Ishikawa (cell line): ENCODE measurements around the gene MYCBPAP.

Experiments
- CEBPB ChIP-seq: IDR thresholded peaks from 2 replicates; pipeline ENCODE4 v1.6.1; 2012
- CREB1 ChIP-seq: IDR thresholded peaks from 2 replicates; pipeline ENCODE4 v1.6.1; 2012; ENCODE audit warnings: low read depth
- EGR1 ChIP-seq: IDR thresholded peaks from 2 replicates; pipeline ENCODE4 v1.6.1; 2012
- EP300 ChIP-seq: IDR thresholded peaks from 2 replicates; pipeline ENCODE4 v1.6.1; 2012; ENCODE audit warnings: borderline replicate concordance
- FOXM1 ChIP-seq: IDR thresholded peaks from 2 replicates; pipeline ENCODE4 v1.6.1; 2012; ENCODE audit warnings: low read depth, borderline replicate concordance
- NFIC ChIP-seq: IDR thresholded peaks from 2 replicates; pipeline ENCODE4 v1.6.1; 2012
- RAD21 ChIP-seq: IDR thresholded peaks from 2 replicates; pipeline ENCODE4 v1.6.1; 2012; ENCODE audit warnings: low read depth
- TAF1 ChIP-seq: IDR thresholded peaks from 2 replicates; pipeline ENCODE4 v1.6.1; 2012; ENCODE audit warnings: low read depth, mild to moderate bottlenecking
- TCF12 ChIP-seq: IDR thresholded peaks from 2 replicates; pipeline ENCODE4 v1.6.1; 2012; ENCODE audit warnings: low read depth
- TEAD4 ChIP-seq: IDR thresholded peaks from 2 replicates; pipeline ENCODE4 v1.6.1; 2012
- YY1 ChIP-seq: IDR thresholded peaks from 2 replicates; pipeline ENCODE4 v1.6.1; 2012; ENCODE audit warnings: low read depth
- ZBTB7A ChIP-seq: IDR thresholded peaks from 2 replicates; pipeline ENCODE4 v1.6.1; 2012; ENCODE audit warnings: low read depth
- TF ChIP-seq, protein P1 (sequence below): IDR thresholded peaks from 2 replicates; pipeline ENCODE4 v1.6.1; 2012
- TF ChIP-seq, protein P2 (sequence below): IDR thresholded peaks from 2 replicates; pipeline ENCODE4 v1.6.1; 2012; ENCODE audit warnings: low read depth, mild to moderate bottlenecking
- TF ChIP-seq, protein P3 (sequence below): IDR thresholded peaks from 2 replicates; pipeline ENCODE4 v1.6.1; 2012

Gene MYCBPAP, protein sequence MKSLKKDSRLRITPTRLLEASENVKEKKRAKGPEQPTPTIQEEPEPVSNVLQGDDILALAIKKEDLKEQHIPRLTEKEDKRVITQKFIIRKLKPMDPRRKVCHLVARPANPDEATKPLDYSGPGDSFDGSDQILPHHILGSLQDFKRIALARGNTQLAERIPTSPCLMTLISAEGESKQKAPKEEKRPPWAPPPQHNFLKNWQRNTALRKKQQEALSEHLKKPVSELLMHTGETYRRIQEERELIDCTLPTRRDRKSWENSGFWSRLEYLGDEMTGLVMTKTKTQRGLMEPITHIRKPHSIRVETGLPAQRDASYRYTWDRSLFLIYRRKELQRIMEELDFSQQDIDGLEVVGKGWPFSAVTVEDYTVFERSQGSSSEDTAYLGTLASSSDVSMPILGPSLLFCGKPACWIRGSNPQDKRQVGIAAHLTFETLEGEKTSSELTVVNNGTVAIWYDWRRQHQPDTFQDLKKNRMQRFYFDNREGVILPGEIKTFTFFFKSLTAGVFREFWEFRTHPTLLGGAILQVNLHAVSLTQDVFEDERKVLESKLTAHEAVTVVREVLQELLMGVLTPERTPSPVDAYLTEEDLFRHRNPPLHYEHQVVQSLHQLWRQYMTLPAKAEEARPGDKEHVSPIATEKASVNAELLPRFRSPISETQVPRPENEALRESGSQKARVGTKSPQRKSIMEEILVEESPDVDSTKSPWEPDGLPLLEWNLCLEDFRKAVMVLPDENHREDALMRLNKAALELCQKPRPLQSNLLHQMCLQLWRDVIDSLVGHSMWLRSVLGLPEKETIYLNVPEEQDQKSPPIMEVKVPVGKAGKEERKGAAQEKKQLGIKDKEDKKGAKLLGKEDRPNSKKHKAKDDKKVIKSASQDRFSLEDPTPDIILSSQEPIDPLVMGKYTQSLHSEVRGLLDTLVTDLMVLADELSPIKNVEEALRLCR

DNA sequence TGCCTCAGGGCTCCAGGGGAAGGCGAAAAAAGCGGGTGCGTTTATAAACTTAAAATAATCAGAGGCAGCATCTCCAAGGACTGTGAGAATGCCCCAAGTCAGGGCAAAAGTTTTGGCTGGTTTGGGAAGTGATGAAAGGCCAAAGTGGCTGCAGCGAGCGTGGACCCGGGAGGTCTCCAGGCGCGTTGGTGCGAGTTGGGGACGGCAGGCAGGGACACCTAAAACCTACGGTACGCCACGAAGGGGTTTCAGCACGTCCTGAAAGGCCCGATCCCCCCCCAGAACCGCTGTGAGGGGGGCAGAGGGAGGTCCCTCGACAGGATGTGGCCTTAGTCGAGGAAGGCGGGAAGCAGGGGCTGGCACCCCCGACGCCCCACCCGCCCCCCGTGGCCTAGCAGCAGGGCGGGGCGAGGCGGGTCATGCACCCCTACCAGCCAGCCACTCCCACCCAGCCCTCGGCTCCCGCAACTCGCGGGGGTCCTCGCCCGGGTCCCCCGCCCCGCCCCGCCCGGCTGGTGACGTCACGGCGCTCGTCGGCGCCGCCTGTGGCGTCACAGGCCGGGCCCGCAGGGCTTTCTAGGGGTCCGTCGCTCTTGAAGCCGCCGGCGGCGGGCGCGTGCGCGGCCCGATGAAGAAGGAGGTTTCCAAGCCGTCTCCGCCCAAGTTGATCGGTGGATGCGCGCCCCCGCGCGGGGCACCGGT is at the start of gene MYCBPAP:
Gene MYCBPAP, plus strand, starts transcription at position 569 of the 702 bp plus-strand sequence. CDS start 236 bp downstream, outside the sequence.
- TF ChIP-seq CREB1: peak; percentile 57; the same call in 1 of the 2 replicates
- TF ChIP-seq EP300: no peak
- TF ChIP-seq, protein P1, sequence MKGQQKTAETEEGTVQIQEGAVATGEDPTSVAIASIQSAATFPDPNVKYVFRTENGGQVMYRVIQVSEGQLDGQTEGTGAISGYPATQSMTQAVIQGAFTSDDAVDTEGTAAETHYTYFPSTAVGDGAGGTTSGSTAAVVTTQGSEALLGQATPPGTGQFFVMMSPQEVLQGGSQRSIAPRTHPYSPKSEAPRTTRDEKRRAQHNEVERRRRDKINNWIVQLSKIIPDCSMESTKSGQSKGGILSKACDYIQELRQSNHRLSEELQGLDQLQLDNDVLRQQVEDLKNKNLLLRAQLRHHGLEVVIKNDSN: no peak
- TF ChIP-seq ZBTB7A: no peak
- no peak for TF ChIP-seq TEAD4

DNA sequence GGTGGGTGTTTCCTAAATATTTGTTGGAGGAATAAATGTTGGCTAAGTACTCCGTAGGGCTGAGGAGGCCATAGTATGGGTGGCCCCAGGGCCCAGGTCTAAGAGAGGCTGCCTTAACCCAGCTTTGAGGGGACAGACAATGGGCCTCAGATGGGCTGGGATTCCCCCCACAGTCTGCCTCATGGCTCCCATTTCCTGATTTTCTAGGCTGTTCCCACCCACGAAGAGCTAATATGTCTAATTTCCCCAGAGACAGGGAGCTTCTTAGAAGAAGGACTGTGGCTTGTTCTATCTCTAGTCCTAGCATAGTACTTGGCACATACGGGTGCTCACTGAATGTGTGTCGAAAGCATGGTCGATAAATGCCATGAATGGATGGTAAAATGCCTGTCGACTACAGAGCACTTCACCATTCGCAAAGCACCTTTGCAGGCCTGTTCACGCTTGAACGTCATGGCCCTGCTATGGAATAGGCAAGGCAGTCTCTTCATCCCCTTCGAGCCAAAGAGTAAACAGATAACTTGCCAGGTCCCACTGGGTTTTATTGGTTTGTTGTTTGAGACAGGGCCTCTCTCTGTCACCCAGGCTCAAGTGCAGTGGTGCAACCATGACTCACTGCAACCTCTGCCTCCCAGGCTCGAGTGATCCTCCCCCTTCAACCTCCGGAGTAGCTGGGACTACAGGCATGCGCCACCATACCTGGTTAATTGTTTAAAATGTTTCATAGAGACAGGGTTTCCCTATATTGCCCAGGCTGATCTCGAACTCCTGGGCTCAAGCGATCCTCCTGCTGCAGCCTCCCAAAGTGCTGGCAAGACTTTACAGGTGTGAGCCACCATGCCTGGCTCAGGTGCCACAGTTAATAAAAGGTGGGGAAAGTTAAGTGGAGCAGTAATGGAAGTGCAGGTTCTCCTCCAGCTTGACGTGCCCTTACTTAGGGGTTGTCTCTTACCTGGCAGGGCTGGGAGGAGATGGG is 49.2 kb upstream of the MYCBPAP start:
- no peak for TF ChIP-seq EP300
- no peak for TF ChIP-seq EGR1
- TF ChIP-seq, protein P1: no peak

DNA sequence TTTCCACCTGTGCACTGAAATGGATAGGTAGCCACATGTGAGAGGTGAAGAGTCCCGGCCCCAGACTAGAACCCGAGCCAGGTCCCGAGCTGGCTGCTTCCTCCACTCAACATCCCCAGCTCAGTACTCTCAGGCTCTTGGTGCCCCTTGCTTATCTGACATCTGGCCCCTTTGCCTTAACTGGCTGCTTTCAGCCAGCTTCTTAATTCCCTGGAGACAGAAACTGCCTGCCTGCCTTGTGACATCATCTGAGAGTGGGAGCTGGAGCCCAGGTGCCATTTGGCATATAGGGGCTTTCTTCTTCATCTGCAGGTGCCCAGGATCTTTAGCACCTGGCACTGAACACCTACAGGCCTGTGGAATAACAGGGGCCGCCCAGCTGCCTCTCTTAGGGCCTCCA is 48.5 kb upstream of the MYCBPAP start:
- no peak for TF ChIP-seq YY1
- no peak for TF ChIP-seq TCF12

DNA sequence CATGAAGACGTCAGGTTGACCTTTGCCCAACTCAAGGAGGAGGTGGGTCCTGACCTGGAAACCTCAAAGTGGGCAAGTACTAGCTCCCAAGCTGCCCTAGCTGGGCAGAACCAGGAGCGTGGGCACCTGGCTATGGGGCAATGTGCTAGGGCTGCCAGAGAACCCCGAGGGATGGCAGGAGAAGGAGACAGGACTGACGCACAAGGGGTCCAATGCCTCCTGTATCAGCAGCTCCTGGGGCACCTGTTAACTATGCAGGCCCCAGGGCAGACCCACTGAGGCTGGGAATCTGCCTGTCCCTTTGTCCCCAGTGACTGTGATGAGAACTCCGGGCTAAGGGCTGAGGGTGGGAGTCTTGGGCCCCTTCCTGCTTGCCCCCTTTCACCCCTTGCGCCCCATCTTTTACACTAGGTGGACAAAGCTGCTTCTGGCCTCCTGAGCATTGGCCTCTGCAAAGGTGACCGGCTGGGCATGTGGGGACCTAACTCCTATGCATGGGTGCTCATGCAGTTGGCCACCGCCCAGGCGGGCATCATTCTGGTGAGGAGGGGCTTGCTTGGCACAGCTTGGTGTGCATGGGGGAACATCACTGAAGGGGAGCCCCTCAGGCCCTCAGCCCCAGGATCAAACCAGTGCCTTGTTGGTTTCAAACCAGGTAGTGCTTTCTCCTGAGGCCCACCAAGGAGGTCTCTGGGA is 47.3 kb upstream of the MYCBPAP start:
- TF ChIP-seq CEBPB (no peak), EGR1 (no peak), TCF12 (no peak), YY1 (no peak), NFIC (no peak), FOXM1 (no peak)

DNA sequence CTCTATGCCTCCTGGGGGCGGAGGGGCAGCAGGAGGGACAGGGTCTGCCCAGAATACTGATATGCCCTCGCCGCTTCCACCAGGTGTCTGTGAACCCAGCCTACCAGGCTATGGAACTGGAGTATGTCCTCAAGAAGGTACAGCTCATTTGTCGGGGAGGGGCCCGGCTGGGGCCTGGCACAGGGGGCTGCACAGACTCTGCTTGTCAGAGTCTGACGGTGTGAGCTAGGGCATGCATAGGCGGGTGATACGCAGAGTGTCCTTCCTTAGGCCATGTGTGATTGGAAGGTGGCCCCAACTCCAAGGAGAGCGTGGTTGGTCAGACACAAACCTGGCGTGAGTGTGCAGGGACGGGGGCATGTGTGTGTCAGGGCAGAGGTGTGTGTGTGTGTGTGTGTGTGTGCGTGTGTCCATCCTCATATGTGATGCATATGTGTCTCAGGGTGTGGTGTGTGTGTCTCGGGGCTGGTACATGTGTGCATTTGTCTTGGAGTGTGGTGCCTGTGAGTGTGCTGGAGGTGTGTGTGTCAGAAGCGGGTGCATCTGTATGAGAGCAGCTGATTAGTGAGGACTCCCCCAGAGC is 46.6 kb upstream of the MYCBPAP start:
- TF ChIP-seq, protein P2, sequence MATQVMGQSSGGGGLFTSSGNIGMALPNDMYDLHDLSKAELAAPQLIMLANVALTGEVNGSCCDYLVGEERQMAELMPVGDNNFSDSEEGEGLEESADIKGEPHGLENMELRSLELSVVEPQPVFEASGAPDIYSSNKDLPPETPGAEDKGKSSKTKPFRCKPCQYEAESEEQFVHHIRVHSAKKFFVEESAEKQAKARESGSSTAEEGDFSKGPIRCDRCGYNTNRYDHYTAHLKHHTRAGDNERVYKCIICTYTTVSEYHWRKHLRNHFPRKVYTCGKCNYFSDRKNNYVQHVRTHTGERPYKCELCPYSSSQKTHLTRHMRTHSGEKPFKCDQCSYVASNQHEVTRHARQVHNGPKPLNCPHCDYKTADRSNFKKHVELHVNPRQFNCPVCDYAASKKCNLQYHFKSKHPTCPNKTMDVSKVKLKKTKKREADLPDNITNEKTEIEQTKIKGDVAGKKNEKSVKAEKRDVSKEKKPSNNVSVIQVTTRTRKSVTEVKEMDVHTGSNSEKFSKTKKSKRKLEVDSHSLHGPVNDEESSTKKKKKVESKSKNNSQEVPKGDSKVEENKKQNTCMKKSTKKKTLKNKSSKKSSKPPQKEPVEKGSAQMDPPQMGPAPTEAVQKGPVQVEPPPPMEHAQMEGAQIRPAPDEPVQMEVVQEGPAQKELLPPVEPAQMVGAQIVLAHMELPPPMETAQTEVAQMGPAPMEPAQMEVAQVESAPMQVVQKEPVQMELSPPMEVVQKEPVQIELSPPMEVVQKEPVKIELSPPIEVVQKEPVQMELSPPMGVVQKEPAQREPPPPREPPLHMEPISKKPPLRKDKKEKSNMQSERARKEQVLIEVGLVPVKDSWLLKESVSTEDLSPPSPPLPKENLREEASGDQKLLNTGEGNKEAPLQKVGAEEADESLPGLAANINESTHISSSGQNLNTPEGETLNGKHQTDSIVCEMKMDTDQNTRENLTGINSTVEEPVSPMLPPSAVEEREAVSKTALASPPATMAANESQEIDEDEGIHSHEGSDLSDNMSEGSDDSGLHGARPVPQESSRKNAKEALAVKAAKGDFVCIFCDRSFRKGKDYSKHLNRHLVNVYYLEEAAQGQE: no peak
- no peak for TF ChIP-seq TCF12
- TF ChIP-seq FOXM1: no peak
- no peak for TF ChIP-seq TAF1
- no peak for TF ChIP-seq CREB1
- TF ChIP-seq, protein P3, sequence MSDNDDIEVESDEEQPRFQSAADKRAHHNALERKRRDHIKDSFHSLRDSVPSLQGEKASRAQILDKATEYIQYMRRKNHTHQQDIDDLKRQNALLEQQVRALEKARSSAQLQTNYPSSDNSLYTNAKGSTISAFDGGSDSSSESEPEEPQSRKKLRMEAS: no peak
- no peak for TF ChIP-seq TEAD4
- TF ChIP-seq RAD21: no peak
- TF ChIP-seq NFIC: no peak
- no peak for TF ChIP-seq ZBTB7A
- no peak for TF ChIP-seq YY1
- TF ChIP-seq EP300: no peak
- TF ChIP-seq CEBPB: no peak
- no peak for TF ChIP-seq EGR1
- TF ChIP-seq, protein P1: no peak
